Ovary (tissue), 3 donors: ENCODE measurements around the gene PCBP3.

Experiments used
- CTCF ChIP-seq, 3 donors: fragments of 450-650 bp in 2 of 3; fragments of 200-600 bp in 1 of 3; IDR thresholded peaks; one replicate each; pipeline versions ENCODE4 v1.5.1 to v1.8.0; 2016 to 2022; ENCODE audit warnings: antibody characterized with exemption in 3 of 3, mild to moderate bottlenecking in 1 of 3
- EP300 ChIP-seq: sonication (generic); formaldehyde crosslinking; IDR thresholded peaks from one replicate; pipeline ENCODE4 v1.6.1; 2017; ENCODE audit warnings: antibody characterized with exemption
- POLR2A ChIP-seq: fragments of 450-650 bp; IDR thresholded peaks from one replicate; pipeline ENCODE4 v1.6.1; 2017; ENCODE audit warnings: antibody characterized with exemption, mild to moderate bottlenecking, moderate library complexity
- donor health status: DM: no; HTN: no; CAD: no.

- TF ChIP-seq CTCF (IDR thresholded peaks at IDR 0.05) = no peak
- TF ChIP-seq EP300 = no peak
- TF ChIP-seq POLR2A = no peak
Measured at GRCh38 chr21:45806042-45806441, 162.5 kb downstream of the PCBP3 start.
